Hematopoietic multipotent progenitor cell treated with erythropoietin and hydrocortisone succinate and interleukin-3 and kit ligand, for 6 days (in vitro differentiated cells): Measurements from ENCODE around the gene CYP2W1.

Experiments used
- DNase-seq: peaks from one replicate; pipeline ENCODE4 v3.0.0-alpha.2; 2015

Gene CYP2W1

DNA sequence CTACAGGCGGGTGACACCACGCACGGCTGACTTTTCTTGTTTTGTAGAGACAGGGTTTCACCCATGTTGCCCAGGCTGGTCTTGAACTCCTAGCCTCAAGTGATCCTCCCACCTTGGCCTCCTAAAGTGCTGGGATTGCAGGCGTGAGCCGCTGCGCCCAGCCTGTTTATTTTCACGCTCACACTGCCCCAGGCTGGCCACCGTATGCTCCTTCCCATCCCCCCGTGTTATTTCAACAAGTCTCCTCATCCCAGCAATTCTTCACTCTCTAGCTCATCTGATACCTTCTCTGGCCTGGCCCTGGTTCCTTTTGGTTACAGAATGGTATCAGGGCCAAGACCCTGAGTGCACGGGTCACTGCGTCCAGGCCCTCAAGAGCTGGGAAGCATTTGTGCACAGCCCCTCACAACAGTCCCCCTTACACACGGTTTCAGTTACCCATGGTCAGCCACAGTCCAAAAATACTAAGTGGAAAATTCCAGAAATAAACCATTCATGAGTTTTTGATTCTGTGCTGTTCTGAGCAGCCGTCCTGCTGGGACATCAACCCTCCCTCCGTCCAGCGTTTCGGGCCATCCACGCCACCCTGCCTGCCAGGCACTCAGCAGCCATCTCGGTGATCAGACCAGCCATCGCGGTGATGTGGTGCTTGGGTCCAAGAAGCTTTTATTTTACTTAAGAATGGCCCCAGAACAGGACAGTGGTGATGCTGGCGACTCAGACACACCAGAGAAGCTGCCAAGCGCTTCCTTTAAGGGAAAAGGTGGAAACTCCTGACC is 16.5 kb upstream of the CYP2W1 start:
- DNase-seq = no peak

DNA sequence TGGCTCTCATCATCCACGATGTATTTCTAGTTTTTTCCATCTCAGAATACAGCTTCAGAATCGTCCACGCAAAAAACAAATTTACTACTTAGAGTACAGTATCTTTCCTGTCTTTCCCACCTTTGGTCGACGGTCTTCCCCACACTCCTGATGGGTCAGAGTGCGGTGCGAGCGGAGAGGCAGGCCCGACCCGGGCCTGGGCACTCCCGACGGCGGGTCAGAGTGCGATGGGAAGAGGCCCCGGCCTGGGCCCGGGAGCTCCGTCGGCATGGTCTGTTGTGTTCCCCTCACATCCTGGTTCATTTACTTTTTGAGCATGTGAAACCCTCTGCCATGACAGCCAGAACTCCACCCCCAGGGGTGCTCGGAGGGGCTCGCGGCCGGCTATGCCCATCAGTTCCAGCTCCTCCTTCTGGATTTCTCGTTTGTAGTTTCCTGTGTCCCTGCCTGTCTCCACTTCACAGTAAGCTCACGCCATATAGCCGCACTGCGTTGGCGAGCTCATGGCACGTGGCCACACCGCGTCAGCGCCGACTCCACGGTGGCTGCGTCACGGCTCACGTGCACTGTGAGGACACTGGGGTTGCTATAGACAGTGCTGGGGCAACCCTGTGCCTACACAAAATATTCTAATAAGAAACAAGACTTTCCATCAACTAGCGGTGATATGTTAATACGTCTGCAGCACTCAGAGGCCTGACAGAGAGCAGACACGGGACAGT is 15.5 kb upstream of the CYP2W1 start:
- no peak for DNase-seq

- DNase-seq = no peak
Measured at GRCh38 chr7:968205-969105, 14.5 kb upstream of the CYP2W1 start.

DNA sequence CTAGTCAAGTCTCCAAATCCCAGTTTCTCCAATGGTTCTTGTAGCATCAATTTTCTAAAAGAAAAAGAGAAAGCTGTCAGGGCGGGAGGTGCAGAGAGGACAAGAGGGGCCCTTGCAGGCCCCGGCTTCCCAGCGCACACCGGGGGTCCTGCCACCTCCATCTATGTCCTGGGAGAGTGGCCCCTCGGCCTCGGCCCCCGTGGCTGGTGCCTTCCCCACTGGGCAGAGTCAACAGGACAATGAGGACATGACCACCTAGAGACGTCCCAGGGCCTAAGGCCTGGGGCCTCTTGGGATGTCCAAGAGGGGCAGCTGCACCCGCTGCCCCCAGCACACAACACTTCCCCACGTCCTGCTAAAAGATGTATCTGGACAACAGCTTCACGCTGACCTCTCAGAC is 13.6 kb upstream of the CYP2W1 start:
- DNase-seq = no peak

DNA sequence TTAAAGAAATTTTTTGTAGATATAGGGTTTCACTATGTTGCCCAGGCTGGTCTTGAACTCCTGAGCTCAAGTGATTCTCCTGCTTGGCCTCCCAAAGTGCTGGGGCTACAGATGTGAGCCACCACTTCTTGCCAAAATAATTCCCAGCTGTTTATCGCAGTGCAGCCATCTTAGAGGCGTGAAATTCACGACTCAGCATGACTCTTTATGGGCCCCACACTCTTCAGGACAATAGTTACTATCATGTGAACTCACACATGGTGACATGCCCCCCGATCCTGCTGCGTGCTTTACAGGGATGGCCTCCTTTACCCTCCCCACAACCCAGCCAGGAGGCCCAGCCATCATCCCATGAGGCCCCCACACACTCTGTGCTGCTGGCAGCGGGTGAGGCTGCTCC is 12.2 kb upstream of the CYP2W1 start:
- no peak for DNase-seq

DNA sequence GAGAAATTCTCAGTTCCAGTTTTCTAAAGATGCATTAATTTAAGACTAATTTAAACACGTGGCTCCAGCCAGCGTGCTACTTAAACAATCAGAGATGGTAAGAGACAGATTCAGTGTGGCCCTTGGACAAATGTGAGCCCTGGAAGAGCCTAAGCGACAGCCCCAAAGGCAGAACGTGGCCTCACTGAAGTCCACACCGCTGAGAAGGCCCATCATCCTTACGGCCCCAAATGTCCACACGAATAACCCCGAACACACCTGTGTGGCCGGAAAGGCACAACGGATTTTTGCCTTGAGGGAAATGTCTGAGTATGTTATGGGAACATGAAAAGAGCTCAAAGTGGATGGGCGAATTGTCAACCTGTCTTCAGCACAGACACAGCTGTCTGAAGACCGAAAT is 10.9 kb upstream of the CYP2W1 start:
- no peak for DNase-seq

GRCh38 chr7:972676-973309 is 10.2 kb upstream of the CYP2W1 start:
- DNase-seq = no peak

DNA sequence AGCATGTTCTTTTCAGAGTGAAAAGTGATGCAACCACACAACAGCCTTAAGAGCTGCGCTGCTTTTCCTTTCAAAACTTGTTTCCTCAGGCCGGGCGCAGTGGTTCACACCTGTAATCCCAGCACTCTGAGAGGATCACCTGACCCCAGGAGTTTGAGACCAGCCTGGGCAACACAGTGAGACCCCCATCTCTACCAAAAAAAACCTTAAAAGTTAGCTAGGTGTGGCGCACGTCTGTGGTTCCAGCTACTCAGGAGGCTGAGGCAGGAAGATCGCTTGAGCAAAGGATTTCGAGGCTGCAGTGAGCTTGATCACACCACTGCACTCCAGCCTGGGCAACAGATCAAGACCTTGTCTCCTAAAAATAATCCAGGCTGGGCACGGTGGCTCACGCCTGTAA is 9.7 kb upstream of the CYP2W1 start:
- no peak for DNase-seq

DNA sequence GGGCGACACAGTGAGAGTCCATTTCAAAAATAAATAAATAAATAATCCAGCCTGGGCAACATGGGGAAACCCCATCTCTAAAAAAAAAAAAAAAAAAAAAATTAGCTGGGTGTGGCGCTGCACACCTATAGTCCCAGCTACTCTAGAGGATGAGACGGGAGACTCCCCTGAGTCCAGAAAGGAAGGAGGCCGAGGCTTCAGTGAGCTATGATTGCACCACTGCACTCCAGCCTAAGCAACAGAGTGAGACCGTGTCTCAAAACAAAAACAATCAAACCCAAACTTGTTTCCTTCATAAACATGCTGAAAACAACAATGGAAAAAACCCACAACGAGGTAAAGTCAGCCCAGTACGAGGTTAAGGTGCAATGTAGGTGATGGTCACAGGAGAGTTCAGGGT is 8.8 kb upstream of the CYP2W1 start:
- DNase-seq = no peak

DNA sequence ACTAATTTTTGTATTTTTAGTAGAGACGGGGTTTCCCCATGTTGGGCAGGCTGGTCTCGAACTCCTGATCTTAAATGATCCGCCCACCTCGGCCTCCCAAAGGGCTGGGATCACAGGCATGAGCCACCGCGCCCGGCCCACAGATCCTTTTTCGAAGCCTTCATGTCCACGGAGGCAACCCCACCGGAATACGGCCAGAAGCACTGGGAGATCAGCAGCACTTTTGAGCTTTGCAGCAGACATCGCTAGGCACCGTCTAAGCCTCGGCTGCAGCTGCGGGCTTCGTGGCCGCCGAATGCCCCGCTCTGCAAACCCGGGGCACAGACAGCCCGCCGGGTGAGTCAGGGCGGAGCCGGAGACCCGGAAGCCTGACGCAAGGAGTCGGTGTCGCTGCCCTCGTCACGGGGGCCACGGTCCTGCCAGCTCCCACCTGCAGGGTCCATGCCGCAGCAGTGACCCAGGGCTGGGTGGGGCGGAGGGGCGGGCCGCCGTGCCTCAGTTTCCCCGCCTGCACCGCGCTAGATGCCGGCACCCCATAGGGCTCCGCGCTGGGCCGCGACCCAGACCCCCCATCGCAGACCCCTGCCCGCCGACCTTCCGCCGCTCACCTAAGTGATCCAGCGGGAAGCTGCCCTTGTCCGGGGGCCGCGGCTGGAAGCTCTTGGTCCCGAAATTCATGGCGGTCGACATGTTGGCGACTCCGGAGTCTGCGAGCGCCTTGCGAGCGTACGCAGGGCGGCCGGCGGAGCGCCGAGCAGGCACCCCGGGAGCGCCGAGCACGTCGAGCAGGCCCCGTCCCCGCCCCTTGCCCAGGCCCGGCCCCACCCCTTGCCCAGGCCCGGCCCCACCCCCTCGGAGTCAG is 7.9 kb upstream of the CYP2W1 start, which contains the start of gene COX19:
Gene COX19, minus strand, starts transcription at position 730 of the 862 bp plus-strand sequence. Its CDS starts 40 bp downstream, at position 690.
- peak; percentile 91 for DNase-seq

DNA sequence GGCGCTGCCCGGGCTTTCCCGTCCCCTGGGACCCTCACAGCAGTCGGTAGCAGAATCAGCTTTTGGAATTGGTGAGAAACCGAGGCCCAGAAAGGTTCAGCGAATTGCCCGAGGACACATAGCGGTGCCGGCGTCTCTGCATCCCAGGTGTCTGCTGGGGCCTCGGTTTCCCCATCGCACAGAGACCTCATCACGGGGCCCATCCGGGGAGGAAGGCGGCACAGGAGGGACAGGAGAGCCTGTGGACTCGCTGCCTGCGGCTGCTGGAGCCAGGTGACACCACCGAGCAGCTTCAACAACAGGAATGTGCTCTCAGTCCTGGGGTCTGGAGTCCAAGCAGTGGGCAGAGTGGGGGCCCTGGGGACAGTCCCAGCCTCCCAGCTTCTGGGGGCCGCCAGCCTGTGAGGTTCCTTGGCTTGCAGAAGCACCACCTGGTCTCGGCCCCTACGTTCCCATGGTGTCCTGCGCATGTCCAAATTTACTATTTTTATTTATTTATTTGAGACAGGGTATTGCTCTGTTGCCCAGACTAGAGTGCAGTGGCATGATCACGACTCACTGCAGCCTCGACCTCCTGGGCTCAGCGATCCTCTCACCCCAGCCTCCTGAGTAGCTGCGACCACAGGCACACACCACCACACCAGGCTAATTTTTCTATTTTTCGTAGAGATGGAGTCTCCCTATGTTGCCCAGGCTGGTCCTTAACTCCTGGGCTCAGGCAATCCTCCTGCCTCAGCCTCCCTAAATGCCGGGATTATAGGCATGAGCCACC is 7.1 kb upstream of the CYP2W1 start:
- no peak for DNase-seq

- no peak for DNase-seq
Measured at GRCh38 chr7:976901-977325, 6.1 kb upstream of the CYP2W1 start.

DNA sequence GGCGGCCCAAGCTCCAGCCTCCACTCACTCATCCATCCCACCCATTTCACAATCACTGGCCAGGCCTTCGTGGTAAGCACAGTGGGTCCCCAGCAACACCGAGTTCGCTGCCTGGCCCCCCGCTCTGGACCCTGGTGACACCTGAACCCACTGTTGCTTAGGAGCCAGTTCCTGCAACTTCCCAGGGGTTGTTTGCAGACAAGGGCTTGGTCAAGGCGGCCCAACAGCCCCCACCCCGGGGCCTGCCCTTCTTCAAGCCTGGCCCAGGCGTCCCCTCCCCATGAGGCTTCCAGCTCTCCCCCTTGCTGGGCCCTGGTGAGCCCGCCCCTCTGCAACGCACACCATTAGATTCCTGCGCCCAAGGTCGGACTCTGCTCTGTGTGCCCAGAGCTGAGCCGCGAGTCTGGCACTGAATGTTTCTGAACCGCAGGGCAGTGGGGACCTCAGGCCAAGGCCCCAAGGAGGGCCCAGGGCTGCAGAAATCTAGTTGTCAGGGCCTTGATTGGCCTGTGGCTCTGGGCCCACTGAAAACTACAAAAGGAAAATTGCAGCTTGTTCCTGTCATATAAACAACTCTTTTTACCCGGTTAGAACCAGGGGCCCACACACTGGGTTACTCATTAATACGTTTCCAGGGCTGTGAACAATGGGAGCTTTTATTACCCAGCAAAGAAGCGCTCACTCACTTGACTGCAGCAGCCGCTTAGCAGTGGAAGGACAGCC is 5.5 kb upstream of the CYP2W1 start:
- DNase-seq = no peak

GRCh38 chr7:978049-978346 is 5.0 kb upstream of the CYP2W1 start:
- DNase-seq = no peak

DNA sequence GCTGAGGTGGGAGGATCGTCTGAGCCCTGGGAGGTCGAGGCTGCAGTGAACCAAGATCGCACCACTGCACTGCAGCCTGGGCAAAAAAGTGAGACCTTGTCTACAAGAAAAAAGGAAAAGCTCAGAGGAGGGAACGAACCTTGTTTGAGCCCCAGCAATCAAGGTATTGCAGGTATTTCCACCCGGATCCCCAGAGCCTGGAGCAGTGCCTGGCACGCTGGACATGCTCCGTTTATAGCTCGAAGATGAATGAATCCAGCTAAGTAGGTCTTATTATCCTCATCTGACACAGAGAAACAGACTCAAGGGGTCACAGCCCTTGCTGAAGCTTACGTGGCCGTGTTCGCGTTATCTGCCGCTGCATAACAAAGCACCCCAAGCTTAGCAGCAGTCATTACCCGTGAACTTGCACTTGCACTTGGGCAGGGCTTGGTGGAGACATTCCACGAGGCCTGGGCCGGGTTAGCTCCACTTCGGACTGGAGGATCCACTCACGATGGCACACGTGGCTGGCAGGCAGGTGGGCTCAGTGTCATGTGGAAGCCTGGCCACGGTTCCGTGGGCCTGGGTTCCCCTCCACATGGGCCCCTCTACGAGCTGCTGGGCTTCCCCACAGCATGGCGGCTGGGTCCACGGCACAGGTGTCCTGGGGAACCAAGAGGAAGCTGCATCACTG is 4.4 kb upstream of the CYP2W1 start:
- DNase-seq = no peak

DNA sequence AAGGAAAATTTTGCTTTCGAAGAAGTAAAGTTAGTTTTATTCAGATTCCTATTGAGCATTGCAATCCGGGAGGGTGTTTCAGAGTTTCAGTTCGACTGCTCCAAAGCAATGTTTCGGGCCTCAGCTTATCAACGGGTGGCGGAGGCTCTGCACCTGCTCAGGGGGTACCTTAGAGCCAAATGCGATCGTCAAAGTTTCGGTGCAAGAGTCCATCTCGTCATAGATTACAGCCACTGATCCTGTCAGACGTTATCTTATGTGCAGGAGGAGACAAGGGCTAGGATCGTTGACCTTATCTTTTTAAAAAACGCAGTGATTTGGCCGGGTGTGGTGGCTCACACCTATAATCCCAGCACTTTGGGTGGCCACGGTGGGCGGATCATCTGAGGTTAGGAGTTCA is 3.8 kb upstream of the CYP2W1 start:
- no peak for DNase-seq

GRCh38 chr7:979886-980571 is 3.0 kb upstream of the CYP2W1 start:
- no peak for DNase-seq

DNA sequence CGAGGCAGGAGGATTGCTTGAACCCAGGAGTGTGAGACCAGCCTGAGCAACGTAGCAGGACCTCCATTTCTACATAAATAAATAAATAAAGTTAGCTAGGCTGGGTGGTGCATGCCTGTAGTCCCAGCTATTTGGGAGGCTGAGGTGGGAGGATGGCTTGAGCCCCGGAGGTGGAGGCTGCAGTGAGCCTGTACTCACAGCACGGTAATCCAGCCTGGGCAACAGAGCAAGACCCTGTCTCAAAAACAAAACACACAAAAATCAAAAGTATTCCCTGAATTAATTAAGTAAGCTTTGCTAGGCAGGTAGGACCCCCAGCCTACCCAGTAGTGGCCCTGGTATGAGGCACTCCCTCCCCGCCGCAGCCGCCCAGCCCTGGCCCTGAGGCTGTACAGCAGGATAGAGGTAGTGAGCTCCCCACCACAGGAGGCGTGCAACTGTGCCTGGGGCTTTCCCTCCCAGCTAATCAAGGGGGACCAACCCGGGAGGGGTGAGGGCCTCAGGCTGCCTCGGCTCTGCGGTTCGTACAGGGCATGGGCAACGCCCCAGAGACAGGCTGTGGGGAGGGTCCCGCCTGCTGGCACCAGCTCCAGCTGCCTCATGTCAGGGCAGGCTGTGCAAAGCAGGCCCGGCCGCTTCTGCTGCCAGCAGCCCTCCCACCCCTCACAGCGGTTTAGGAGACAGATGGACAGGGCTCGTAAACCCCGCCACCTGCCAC is 1.0 kb upstream of the CYP2W1 start:
- DNase-seq = no peak
